HG03097 (cell line): Measurements from ENCODE around the gene G2E3.
"Not testable (repeated sequence)": the region's sequence is repeated elsewhere in the genome, so short reads cannot be mapped to it uniquely, and the experiment has no call there.

ENCODE experiments used
- ATAC-seq: cut with Tn5 transposase; IDR thresholded peaks from one replicate; pipeline ENCODE4 v1.9.1; 2021; ENCODE audit not compliant: unreplicated experiment, low FRiP score

G2E3 gene

DNA sequence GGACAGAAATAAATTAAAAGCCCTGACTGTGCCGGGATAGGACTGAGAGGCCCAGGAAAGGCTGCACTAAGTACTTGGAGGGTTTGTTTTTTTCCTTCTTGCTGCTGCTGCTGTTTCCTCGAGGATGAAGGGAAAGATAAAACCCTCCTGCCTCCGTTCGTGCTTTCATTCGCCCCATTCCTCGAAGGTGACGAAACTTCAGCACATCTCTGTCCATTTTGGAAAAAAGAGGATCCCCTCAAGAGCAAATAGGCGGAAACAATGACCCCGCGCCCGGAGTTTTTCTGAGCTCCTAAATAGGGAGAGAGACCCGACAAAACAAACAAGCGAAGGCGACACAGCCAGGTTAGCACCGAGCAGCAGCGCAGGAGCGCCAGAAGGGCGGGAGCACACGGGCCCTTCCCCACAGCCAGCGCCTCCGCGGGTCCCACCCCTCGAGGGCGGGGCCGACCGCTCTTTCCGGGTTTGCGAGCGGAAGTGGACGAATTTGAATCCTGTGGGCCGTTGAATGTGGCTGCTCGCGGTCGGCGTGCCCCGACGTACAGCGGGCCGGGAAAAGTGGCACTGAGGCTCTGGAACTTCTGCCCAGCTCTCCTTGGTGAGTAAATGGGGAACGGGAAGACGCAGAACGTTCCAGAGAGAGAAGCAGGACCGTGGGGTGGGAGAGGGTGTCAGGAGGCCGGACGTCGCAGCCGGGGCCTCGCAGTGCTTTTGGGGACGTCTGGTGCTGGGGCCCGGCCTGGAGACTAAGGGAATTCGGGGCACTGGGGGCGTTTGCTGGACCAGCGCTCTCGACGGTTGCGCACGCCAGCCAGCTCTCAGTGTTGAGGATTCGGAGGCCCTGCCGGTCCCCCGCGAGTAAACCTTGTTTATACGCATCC, at the start of gene G2E3:
G2E3 (plus strand) TSS at position 484 of the 881 bp plus-strand sequence. CDS start 21,922 bp downstream, outside the sequence.
- peak; percentile 99 for ATAC-seq

DNA sequence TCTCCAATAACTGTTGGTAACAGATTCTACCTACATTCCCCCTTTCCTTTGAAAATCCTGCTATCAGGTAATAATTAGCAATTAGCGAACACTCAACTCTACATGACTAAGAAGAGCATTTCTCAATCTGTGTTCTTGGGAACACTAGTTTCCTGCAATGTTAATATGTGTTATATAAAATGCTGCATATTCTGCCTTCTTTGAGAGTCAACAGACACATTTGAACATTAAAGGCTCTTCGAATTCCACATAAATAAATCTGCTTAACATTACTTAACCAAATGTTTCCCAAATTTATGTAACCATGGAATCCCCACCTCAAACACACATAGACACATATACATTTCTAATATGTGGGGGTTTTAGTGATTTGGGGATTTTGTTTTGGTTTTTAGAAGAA, 41.2 kb upstream of the G2E3 start:
- ATAC-seq = no peak

- ATAC-seq = no peak
Measured at GRCh38 chr14:30518867-30519560, 39.9 kb upstream of the G2E3 start.

DNA sequence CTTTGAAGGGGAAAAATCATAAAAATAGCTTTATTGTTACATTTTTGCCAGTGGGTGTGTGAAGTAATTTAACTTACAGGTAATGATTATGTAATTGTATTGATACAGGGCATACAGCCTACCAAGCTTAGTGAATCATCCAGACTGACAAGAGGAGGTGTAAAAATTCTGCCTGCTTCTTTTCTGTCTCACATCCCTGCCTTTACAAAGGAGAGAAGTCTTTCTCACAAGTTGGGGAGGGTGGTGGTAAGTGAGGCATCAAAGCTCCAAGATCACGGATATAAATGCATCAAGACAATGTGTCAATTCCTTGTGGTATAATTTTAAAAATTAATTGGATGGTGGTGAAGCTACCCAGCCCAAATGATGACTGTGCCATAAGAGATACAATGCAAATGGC, 39.0 kb upstream of the G2E3 start:
- no peak for ATAC-seq

- no peak for ATAC-seq
Measured at GRCh38 chr14:30520536-30520935, 38.4 kb upstream of the G2E3 start.

- ATAC-seq = no peak
Measured at GRCh38 chr14:30521899-30522736, 36.8 kb upstream of the G2E3 start.

DNA sequence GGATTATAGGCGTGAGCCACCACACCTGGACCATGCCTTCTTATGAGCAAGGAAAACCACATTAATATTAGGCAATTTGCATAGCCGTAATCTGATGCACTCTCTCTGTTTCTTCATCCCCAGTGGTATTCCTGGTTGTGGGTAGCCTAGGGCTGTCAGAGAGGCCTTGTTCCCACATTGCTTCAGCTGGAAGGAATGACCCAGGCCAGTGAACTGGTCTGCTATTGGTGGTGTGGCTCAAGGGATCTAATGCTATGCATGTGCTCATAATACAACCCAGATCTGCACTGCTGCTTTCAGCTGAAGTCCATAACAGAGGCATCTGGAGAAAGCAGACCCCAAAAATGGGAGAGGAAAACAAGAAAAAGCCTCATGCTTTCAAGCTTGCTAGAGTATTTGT, 33.1 kb upstream of the G2E3 start:
- ATAC-seq = no peak

DNA sequence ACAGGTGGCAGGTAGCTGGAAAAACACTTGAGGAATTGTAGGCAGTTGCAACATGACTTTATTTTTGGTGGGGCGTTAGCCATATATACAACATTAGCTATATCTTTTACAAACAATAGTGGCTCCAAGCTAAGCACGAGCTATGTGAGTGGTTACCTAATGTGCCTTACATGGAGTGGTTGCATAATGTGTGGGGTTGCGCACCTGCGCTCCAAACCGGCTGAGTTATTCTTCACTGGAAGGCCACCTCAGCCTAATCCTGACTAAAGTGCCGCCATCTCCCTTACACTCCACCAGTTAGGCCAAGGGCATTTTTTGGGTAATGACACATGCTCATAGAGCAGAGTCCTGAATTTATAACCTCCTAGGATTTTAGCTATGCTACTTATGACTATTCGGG, 31.8 kb upstream of the G2E3 start:
- no peak for ATAC-seq

DNA sequence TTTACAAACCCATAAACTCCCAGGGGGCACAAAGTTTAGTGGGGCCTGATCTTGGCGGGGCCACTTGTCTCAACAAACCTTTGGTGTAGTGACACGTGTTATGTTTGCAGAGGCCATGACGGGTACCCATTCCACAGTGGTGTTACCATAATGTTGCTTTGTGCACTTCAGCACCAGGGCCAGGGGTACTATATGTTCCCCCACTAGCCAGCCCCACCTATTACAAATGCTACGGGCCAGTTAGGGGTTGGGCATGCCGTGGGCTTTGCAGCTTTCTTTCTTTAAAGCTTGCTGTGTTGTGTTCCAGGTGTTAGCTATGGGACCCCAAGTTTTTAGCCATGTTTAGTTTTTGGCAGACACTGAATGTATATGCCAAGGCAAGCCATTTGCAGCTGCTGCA, 30.8 kb upstream of the G2E3 start:
- ATAC-seq = no peak

- ATAC-seq = no peak
Measured at GRCh38 chr14:30528778-30529642, 29.9 kb upstream of the G2E3 start.

DNA sequence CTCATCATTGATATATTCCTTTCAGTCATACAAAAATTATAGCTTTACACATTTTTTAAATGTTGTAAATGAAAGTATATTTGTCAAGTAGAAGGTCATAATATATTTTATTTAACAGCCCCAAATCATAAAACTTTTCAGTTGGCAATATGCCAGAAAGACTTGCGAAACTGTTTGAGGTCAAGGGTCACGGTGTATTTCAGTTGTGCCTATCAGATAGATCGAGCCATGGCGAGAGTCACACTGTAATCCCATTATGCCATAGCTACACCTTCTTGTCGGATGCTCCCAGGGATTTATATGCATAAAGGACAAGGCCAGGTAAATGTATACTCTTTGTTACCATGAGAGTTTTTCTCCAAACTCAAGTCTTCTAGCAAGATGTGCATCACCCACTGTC, 26.7 kb upstream of the G2E3 start:
- ATAC-seq = no peak

DNA sequence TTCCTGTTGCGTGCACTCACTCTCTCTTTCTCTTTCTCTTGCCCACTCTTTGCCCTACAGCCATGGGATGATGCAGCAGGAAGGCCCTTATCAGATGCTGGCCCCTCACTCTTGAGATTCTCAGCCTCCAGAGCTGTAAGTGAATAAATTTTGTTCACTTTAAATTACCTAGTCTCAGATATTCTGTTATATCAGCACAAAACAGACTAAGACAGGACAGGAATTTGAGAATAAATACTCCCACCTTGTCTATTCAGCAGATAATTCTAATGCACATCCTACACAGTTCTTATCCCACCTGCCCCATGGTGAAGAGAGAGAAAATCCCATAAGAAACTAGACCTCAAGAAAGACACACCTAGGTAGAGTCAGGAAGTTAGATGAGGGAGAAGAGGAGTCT, 25.8 kb upstream of the G2E3 start:
- no peak for ATAC-seq

DNA sequence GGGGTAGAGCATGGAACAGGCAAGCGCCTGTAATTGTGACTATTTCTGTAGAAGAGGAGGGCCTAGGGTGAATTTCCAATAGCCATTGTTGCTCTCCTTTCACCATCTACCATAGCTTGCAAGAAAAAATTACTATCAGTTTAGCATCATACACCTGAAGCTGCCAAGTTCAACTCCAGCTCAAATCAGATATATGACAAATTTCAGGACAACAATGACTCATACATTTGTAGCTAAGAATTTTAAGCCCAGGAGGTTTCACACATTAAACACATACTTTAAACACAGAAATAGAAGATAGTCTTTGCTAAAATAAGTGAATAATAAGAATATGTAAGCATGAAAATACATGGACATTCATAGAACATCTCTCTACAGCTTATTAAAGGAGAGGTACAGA, 17.6 kb upstream of the G2E3 start:
- no peak for ATAC-seq

DNA sequence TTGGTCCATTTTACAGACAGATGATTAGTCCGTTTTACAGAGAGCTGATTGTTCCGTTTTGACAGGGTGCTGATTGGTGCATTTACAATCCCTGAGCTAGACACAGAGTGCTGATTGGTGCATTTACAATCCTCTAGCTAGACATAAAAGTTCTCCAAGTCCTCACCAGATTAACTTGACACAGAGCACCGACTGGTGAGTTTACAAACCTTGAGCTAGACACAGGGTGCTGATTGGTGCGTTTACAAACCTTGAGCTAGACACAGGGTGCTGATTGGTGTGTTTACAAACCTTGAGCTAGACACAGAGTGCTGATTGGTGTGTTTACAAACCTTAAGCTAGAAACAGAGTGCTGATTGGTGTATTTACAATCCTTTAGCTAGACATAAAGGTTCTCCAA, 12.2 kb upstream of the G2E3 start:
- not testable (repeated sequence) for ATAC-seq

DNA sequence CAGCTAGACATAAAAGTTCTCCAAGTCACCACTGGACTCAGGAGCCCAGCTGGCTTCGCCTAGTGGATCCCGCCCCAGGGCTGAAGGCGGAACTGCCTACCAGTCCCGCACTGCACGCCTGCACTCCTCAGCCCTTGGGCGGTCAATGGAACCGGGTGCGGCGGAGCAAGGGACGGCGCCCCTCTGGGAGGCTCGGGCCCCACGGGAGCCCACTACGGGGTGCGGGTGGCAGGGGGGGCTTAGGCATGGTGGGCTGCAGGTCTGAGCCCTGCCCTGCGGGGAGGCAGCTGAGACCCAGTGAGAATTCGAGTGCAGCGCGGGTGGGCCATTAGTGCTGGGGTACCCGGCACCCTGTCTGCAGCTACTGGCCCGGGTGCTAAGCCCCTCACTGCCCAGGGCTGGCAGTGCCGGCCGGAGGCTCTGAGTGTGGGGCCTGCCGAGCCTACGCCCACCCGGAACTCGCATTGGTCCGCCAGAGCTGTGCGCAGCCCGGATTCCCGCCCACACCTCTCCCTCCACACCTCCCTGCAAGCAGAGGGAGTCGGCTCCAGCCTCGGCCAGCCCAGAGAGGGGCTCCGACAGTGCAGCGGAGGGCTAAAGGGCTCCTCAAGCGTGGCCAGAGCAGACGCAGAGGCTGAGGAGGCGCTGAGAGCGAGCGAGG, 11.4 kb upstream of the G2E3 start:
- no peak for ATAC-seq

- no peak for ATAC-seq
Measured at GRCh38 chr14:30550335-30550734, 8.6 kb upstream of the G2E3 start.

GRCh38 chr14:30551460-30551859, 7.5 kb upstream of the G2E3 start:
- no peak for ATAC-seq

GRCh38 chr14:30553311-30553989, 5.5 kb upstream of the G2E3 start:
- ATAC-seq = no peak

DNA sequence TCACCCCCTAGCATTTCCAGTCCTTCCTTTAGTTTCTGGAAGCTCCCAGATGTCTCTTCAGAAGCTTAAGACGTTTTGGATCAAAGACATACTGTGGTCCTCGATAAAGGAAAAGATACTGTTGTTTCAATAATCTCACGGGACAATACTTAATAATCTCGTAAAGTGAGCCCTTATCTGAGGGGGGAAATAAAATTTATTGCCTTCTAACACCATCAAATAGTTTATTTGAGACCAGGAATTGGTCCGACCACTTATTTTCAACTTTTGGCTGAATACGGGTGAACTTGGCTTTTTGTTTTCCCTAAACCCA, 640 bp upstream of the G2E3 start:
- no peak for ATAC-seq
